ENCODE results near the gene PPME1.

PPME1 gene

DNA sequence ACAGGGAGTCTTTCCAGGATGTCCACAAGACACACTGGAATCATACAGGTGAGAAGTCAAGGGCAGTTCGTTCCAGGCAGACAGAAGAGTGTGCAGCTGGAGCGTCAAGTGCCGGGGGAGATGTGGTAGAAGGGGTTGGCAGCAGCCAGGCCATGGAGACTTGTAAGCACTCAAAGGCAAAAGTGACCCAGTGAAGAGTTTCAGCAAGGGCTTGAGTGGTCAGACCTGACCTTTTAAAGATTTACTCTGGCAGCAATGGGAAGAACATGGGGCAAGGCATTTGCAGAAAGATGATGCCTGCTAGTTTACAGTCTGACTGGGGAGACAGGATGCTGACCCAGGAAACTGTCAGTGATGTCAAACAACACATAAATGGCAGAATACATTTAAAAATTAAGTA is 111.3 kb downstream of the PPME1 start:
- DNase-seq = no peak
- no peaks in the 10 kb centered on the region for H3K4me1 ChIP-seq
- TF ChIP-seq, protein P1, sequence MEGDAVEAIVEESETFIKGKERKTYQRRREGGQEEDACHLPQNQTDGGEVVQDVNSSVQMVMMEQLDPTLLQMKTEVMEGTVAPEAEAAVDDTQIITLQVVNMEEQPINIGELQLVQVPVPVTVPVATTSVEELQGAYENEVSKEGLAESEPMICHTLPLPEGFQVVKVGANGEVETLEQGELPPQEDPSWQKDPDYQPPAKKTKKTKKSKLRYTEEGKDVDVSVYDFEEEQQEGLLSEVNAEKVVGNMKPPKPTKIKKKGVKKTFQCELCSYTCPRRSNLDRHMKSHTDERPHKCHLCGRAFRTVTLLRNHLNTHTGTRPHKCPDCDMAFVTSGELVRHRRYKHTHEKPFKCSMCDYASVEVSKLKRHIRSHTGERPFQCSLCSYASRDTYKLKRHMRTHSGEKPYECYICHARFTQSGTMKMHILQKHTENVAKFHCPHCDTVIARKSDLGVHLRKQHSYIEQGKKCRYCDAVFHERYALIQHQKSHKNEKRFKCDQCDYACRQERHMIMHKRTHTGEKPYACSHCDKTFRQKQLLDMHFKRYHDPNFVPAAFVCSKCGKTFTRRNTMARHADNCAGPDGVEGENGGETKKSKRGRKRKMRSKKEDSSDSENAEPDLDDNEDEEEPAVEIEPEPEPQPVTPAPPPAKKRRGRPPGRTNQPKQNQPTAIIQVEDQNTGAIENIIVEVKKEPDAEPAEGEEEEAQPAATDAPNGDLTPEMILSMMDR (IDR thresholded peaks at IDR 0.05; ENCODE audit: low read depth, low read length) = no peak

DNA sequence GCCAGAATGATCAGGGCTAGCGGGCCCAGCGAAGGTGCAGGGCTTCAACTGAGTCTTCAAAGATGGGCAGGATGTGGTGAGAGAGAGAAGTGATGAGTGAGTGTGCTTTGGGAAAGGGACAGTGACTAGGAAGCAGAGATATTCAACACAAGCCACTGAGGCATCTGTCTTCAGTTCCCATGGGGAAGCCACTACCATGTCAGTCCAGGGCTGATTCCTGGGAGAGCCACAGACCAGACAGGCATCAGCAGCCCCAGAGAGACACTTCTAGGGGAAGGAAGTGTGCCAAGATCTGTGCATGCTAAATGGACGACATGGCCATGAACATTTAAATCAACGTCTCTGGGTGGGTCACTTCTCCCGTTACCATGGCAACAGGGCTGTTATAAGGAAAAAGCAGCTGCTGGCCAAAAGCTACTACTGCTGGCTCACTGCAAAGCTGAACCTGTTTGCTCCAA is 111.9 kb downstream of the PPME1 start:
- no peaks in the 10 kb centered on the region for H3K9me3 ChIP-seq
- TF ChIP-seq, protein P1 (IDR thresholded peaks at IDR 0.05; ENCODE audit: low read depth, low read length) = no peak
- H3K4me3 ChIP-seq (ENCODE audit: low read depth, low read length) = no peak overlapping the region
- no peaks in the 10 kb centered on the region for H3K4me1 ChIP-seq
- no peaks in the 10 kb centered on the region for H3K27me3 ChIP-seq
- no peak for DNase-seq
- no peaks in the 10 kb centered on the region for H3K36me3 ChIP-seq

More for the DNA sequence above, 111.3 kb downstream of the PPME1 start:
- Histone ChIP-seq H3K36me3 (no peaks in the 10 kb centered on the region), H3K27me3 (no peaks in the 10 kb centered on the region), H3K9me3 (no peaks in the 10 kb centered on the region), H3K4me3 (ENCODE audit: low read depth, low read length) (no peak overlapping the region)

DNA sequence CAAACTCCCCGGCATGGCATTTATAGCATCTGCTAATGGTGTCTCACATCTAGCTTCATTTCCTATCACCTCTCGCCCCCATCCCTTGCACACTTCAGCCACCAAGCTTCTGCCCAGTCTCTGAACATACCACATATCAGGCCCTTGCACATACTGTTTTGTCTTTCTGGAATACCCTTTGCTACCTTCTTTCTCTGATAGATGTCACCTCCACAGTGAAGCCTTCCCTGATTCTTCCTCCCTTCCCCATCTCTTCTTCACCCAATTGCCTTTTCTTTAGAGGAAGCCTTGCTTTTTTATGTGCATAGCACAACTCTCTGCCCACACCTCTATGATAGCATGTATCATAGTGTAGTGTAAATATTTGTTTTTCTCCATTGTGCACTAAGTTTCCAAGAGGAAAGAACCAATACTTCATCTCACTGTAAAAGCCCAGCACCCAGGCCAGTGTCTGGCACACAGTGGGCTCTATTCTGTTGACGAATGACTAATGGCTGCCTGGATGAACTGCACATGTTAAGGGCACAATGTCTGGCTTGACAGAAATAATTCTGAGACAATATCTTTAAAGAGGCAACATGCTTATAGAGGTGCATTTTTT is 112.6 kb downstream of the PPME1 start:
- Histone ChIP-seq H3K4me3 (ENCODE audit: low read depth, low read length) (no peak overlapping the region), H3K9me3 (no peaks in the 10 kb centered on the region), H3K4me1 (no peaks in the 10 kb centered on the region), H3K27me3 (no peaks in the 10 kb centered on the region), H3K36me3 (no peaks in the 10 kb centered on the region)
- DNase-seq = no peak
- TF ChIP-seq, protein P1 (IDR thresholded peaks at IDR 0.05; ENCODE audit: low read depth, low read length) = no peak

DNA sequence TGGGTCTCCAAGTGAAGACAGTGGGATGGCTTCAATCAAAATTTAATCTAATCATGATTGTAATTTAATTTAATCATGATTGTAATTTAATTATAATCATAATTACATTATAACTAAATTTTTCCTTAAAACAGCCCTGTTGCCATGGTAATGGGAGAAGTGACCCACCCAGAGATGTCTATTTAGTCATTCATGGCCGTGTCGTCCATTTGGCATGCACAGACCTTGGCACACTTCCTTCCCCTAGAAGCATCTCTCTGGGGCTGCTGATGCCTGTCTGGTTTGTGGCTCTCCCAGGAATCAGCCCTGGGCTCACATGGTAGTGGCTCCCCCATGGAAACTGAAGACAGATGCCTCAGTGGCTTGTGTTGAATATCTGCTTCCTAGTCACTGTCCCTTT is 113.4 kb downstream of the PPME1 start:
- DNase-seq = no peak
- no peaks in the 10 kb centered on the region for H3K4me1 ChIP-seq
- H3K27me3 ChIP-seq = no peaks in the 10 kb centered on the region
- no peaks in the 10 kb centered on the region for H3K9me3 ChIP-seq
- H3K36me3 ChIP-seq = no peaks in the 10 kb centered on the region
- no peak overlapping the region for H3K4me3 ChIP-seq (ENCODE audit: low read depth, low read length)
- TF ChIP-seq, protein P1 (IDR thresholded peaks at IDR 0.05; ENCODE audit: low read depth, low read length) = no peak

DNA sequence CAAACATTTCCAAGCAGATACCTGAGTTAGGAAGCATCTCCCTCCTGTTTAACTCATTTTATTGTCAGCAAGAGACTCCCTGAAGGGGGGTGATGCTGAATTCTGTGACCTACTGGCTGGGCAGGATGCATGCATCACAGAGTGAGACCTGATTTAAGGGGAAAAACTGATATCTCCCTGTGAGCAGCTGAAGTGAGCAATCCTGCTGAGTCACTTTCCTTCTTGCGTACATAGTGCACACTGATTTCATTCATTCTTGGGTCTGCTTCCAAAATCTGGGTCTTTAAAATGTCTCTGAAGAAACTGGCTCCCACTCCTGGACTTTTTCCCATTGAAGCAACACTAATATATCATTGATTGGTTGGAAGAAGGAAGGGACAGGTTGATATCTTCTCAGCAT is 117.1 kb downstream of the PPME1 start:
- no peaks in the 10 kb centered on the region for H3K4me1 ChIP-seq
- DNase-seq = no peak

DNA sequence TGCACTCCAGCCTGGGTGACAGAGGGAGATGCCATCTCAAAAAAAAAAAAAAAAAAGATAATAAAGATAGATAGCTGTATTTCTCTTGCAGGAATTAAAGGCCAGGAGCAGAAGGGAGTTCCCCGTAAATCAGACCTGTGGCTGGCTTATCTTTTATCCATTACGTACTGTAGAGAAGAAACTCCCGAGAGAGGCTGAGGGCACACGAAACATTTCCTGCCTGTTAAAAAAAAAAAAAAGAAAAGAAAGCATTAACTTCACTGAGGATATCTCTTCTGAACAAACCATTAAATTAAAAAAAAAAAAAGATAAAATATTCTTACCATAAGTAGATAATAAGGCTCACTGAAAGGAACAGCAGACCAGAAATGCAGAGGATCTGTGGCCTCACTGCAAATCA is 117.8 kb downstream of the PPME1 start:
- no peaks in the 10 kb centered on the region for H3K36me3 ChIP-seq
- H3K27me3 ChIP-seq = peaks cover 3% of the 10 kb centered on the region; the same call in 1 of the 2 replicates
- TF ChIP-seq, protein P1 (IDR thresholded peaks at IDR 0.05; ENCODE audit: low read depth, low read length) = no peak
- DNase-seq = no peak
- no peaks in the 10 kb centered on the region for H3K9me3 ChIP-seq
- no peaks in the 10 kb centered on the region for H3K4me1 ChIP-seq
- no peak overlapping the region for H3K4me3 ChIP-seq (ENCODE audit: low read depth, low read length)

More for the DNA sequence above, 117.1 kb downstream of the PPME1 start:
- H3K4me3 ChIP-seq (ENCODE audit: low read depth, low read length) = no peak overlapping the region
- H3K27me3 ChIP-seq = peaks cover 3% of the 10 kb centered on the region; the same call in 1 of the 2 replicates
- no peaks in the 10 kb centered on the region for H3K36me3 ChIP-seq
- no peaks in the 10 kb centered on the region for H3K9me3 ChIP-seq
- TF ChIP-seq, protein P1 (IDR thresholded peaks at IDR 0.05; ENCODE audit: low read depth, low read length) = no peak

Data from BE2C (cell line).